Measurements from ENCODE around the gene ZNF764. TPM values are rescaled to one million over a fixed set of nuclear protein-coding genes. Genes with fewer than 3 reads are reported as not detected.

The ZNF764 gene
- polyA plus RNA-seq, 1 donor (not counting 4 experiments of a cell fraction or from before 2014, with no cell fraction given) = 1.6 TPM

GRCh38 chr16:30554557-30555314 lies 3.4 kb downstream of the ZNF764 start:
- FAIRE-seq = no peak
- H3K4me3 ChIP-seq (ENCODE audit: control insufficient read depth in 2 of 3, extremely low read depth in 1 of 3, insufficient read depth in 2 of 3, low read depth in 1 of 3, low read length in 3 of 3) = no peak overlapping the region
- no peak overlapping the region for H3K9ac ChIP-seq (ENCODE audit: control insufficient read depth, extremely low read depth, insufficient read depth, low read length)
- no peaks in the 10 kb centered on the region for H3K9me1 ChIP-seq (ENCODE audit: control insufficient read depth, extremely low read depth, insufficient read depth, low read length)
- no peak overlapping the region for H3K4me2 ChIP-seq (ENCODE audit: control insufficient read depth, extremely low read depth, insufficient read depth, low read depth, low read length)
- DNase-seq (ENCODE audit: low read depth, low spot score) = no peak
- peaks cover 18% of the 10 kb centered on the region for H3K79me2 ChIP-seq (ENCODE audit: control insufficient read depth, insufficient read depth, low read length)
- no peaks in the 10 kb centered on the region for H3K27me3 ChIP-seq (ENCODE audit: control insufficient read depth, extremely low read depth, insufficient read depth, low read length)
- no peaks in the 10 kb centered on the region for H4K20me1 ChIP-seq (ENCODE audit: control insufficient read depth, extremely low read depth, insufficient read depth, low read length)
- H3K27ac ChIP-seq (ENCODE audit: control insufficient read depth, insufficient read depth, low read length) = no peak overlapping the region
- H3K4me1 ChIP-seq (ENCODE audit: control insufficient read depth, extremely low read depth, insufficient read depth, low read length) = peaks cover 5% of the 10 kb centered on the region
- TF ChIP-seq CTCF (optimal IDR thresholded peaks at IDR 0.05 in 1 of 3, IDR thresholded peaks at IDR 0.05 in 1 of 3, conservative IDR thresholded peaks at IDR 0.05 in 1 of 3; ENCODE audit: extremely low read depth in 1 of 3, insufficient read depth in 2 of 3, low read length in 3 of 3) (no peak), EZH2 (IDR thresholded peaks at IDR 0.05; ENCODE audit: low read length) (no peak)
- no peaks in the 10 kb centered on the region for H3K9me3 ChIP-seq (ENCODE audit: control insufficient read depth, low read depth, low read length)
- no peak overlapping the region for H2AFZ ChIP-seq (ENCODE audit: control insufficient read depth, low read length)
- dilution Hi-C loops (cut with MboI; ENCODE audit: extremely low pct_ligation_motif_present, low sequenced_read_pairs) = no loop called here
- peaks cover 0 to 8% of the 10 kb centered on the region in 2 experiments for H3K36me3 ChIP-seq (ENCODE audit: control insufficient read depth in 2 of 2, extremely low read depth in 1 of 2, insufficient read depth in 2 of 2, low read length in 2 of 2)

- Histone ChIP-seq H3K27ac (ENCODE audit: control insufficient read depth, insufficient read depth, low read length) (no peak overlapping the region), H3K27me3 (ENCODE audit: control insufficient read depth, extremely low read depth, insufficient read depth, low read length) (no peaks in the 10 kb centered on the region), H4K20me1 (ENCODE audit: control insufficient read depth, extremely low read depth, insufficient read depth, low read length) (no peaks in the 10 kb centered on the region), H3K4me3 (ENCODE audit: control insufficient read depth in 2 of 3, extremely low read depth in 1 of 3, insufficient read depth in 2 of 3, low read depth in 1 of 3, low read length in 3 of 3) (no peak overlapping the region), H3K9ac (ENCODE audit: control insufficient read depth, extremely low read depth, insufficient read depth, low read length) (no peak overlapping the region), H3K4me1 (ENCODE audit: control insufficient read depth, extremely low read depth, insufficient read depth, low read length) (peaks cover 7% of the 10 kb centered on the region), H3K4me2 (ENCODE audit: control insufficient read depth, extremely low read depth, insufficient read depth, low read depth, low read length) (no peak overlapping the region), H3K9me3 (ENCODE audit: control insufficient read depth, low read depth, low read length) (no peaks in the 10 kb centered on the region), H3K79me2 (ENCODE audit: control insufficient read depth, insufficient read depth, low read length) (peaks cover 18% of the 10 kb centered on the region), H3K36me3 (ENCODE audit: control insufficient read depth in 2 of 2, extremely low read depth in 1 of 2, insufficient read depth in 2 of 2, low read length in 2 of 2) (peaks cover 0 to 8% of the 10 kb centered on the region in 2 experiments), H3K9me1 (ENCODE audit: control insufficient read depth, extremely low read depth, insufficient read depth, low read length) (no peaks in the 10 kb centered on the region), H2AFZ (ENCODE audit: control insufficient read depth, low read length) (no peak overlapping the region)
- dilution Hi-C loops (cut with MboI; ENCODE audit: extremely low pct_ligation_motif_present, low sequenced_read_pairs) = no loop called here
- FAIRE-seq = no peak
- no peak for TF ChIP-seq EZH2 (IDR thresholded peaks at IDR 0.05; ENCODE audit: low read length)
- TF ChIP-seq CTCF (optimal IDR thresholded peaks at IDR 0.05 in 1 of 3, IDR thresholded peaks at IDR 0.05 in 1 of 3, conservative IDR thresholded peaks at IDR 0.05 in 1 of 3; ENCODE audit: extremely low read depth in 1 of 3, insufficient read depth in 2 of 3, low read length in 3 of 3) = no peak
- DNase-seq (ENCODE audit: low read depth, low spot score) = no peak
Measured at GRCh38 chr16:30553393-30553899, 4.7 kb downstream of the ZNF764 start.
